ENCODE data around the gene GFOD1. TPM values are rescaled to one million over a fixed set of nuclear protein-coding genes. Genes with fewer than 3 reads are reported as not detected.

The GFOD1 gene
- total and polyA plus RNA-seq, 2 of the 4 experiments (the other 2 are of a cell fraction) = 1.8 to 3.4 TPM

DNA sequence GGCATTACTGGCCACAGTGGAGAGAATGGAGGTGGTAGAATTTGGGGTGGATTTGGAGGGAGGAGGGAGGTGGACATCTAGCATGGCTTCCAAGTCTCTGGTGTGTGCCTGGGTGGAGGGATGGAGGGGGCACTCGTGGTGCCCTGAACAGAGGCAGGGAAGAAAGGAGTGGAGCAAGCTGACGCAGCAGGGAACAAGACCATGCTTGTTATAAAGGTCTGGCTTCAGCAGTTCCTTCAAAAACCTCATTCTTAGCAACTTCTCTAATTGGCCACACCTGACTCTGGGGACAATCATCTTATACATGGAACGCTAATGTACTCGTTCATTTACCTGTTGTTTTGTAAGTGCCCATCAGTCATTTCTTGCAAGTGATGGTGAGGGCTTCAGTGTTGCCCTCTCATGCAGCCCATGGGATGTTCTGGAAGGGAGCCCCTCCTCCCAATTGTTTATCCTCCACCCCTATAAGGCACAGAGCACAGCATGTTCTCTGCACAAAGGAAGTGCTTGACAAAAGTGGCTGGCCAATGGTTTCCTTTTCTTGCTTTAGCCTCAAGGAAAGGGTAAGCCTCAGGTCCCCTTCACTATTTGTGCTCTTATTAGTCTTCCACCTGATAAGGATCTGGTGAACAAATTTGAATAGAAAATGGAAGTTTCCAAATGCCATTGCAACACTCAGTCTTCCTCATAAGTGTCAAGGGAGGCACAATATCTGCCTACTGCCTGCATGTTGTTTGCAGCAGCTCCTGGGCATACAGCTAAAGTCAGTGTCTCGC, 39.3 kb downstream of the GFOD1 start:
- Histone ChIP-seq H3K23ac (ENCODE audit: low read depth, low read length) (no peak overlapping the region; the same call in 1 of the 2 replicates), H3K4ac (ENCODE audit: low read depth, low read length) (no peak overlapping the region), H4K5ac (ENCODE audit: low read depth, low read length) (no peak overlapping the region), H3K36me3 (ENCODE audit: control insufficient read depth, insufficient read depth, low read length) (no peaks in the 10 kb centered on the region), H3K4me1 (ENCODE audit: control insufficient read depth, insufficient read depth, low read length) (peaks cover 8% of the 10 kb centered on the region; the same call in 1 of the 2 replicates), H3K14ac (replicated peaks; ENCODE audit: low read depth, low read length) (no peak overlapping the region), H3K9me1 (ENCODE audit: insufficient read depth, low read length) (no peaks in the 10 kb centered on the region; the same call in 1 of the 2 replicates), H3K79me1 (ENCODE audit: low read depth in 1 of 2, low read length in 2 of 2) (peaks cover 0 to 2% of the 10 kb centered on the region in 2 experiments; a peak in 1 of 4 replicates), H3K9ac (ENCODE audit: low read depth, low read length) (no peak overlapping the region), H3K4me2 (ENCODE audit: low read depth, low read length) (no peak overlapping the region), H3K27me3 (ENCODE audit: control insufficient read depth, insufficient read depth, low read length) (no peaks in the 10 kb centered on the region), H3K18ac (ENCODE audit: low read depth, low read length) (no peak overlapping the region), H2AK5ac (ENCODE audit: low read depth, low read length) (no peak overlapping the region), H2AK9ac (replicated peaks; ENCODE audit: low read depth, low read length, poor library complexity) (no peak overlapping the region), H2AFZ (replicated peaks; ENCODE audit: low read length, poor library complexity) (no peak overlapping the region), H2BK15ac (ENCODE audit: low read depth, low read length) (no peak overlapping the region), H4K20me1 (ENCODE audit: insufficient read depth, low read length) (no peaks in the 10 kb centered on the region), H4K91ac (ENCODE audit: insufficient read depth, low read depth, low read length) (no peak overlapping the region), H2BK120ac (ENCODE audit: low read depth, low read length) (no peak overlapping the region), H3K9me3 (ENCODE audit: control insufficient read depth, insufficient read depth, low read length) (no peaks in the 10 kb centered on the region), H4K8ac (ENCODE audit: low read depth in 2 of 2, low read length in 2 of 2) (no peak overlapping the region), H2BK5ac (ENCODE audit: low read depth, low read length, poor library complexity, severe bottlenecking) (no peak overlapping the region), H3K56ac (ENCODE audit: extremely low read depth, insufficient read depth, low read length) (no peak overlapping the region), H3K4me3 (ENCODE audit: insufficient read depth, low read depth, low read length) (no peak overlapping the region), H3K27ac (ENCODE audit: insufficient read depth, low read length) (no peak overlapping the region), H2BK20ac (ENCODE audit: low read depth, low read length) (no peak overlapping the region)
- ChIA-PET CTCF (interaction anchor here (0.5 kb wide), 1 partner anchor 1106 kb away, joined by 3 read pairs; no protein-coding TSS in a partner anchor), POLR2A (ENCODE audit: unreplicated experiment) (no interaction called here)
- WGBS, 2 experiments (ENCODE audit: extremely low coverage in 2 of 2, insufficient read length in 1 of 2) = no CpG with 5 or more reads among the region's 5 CpGs
- BruUV-seq (replicated peaks) = no TSS peak
- dilution Hi-C loops (cut with HindIII; ENCODE audit: low sequenced_read_pairs, unreplicated experiment) (no loop called here), in situ Hi-C loops (cut with MboI; ENCODE audit: low sequenced_read_pairs) (no loop called here), intact Hi-C loops (cut with micrococcal nuclease) (no loop called here)
- no peak for DNase-seq
- no peak for ATAC-seq (ENCODE audit: low read depth)
- TF ChIP-seq FOS (IDR thresholded peaks at IDR 0.05; ENCODE audit: low read depth, low read length) (no peak), CEBPB (IDR thresholded peaks at IDR 0.05; ENCODE audit: low read depth, low read length) (no peak), CHD1 (IDR thresholded peaks at IDR 0.05; ENCODE audit: low read depth, low read length) (no peak), MXI1 (IDR thresholded peaks at IDR 0.05; ENCODE audit: borderline replicate concordance, low read depth, low read length) (no peak), RAD21 (IDR thresholded peaks at IDR 0.05; ENCODE audit: low read length) (no peak), RFX5 (IDR thresholded peaks at IDR 0.05; ENCODE audit: low read depth, low read length) (no peak), NFE2L2 (IDR thresholded peaks at IDR 0.05; ENCODE audit: low read depth, low read length) (no peak), BHLHE40 (IDR thresholded peaks at IDR 0.05; ENCODE audit: low read depth, low read length) (no peak), SMC3 (IDR thresholded peaks at IDR 0.05; ENCODE audit: low read depth, low read length) (no peak), MAFK (IDR thresholded peaks at IDR 0.05; ENCODE audit: low read depth, low read length) (no peak), RCOR1 (IDR thresholded peaks at IDR 0.05; ENCODE audit: insufficient replicate concordance, low read length) (no peak), MAZ (IDR thresholded peaks at IDR 0.05; ENCODE audit: borderline replicate concordance, low read depth, low read length) (no peak)
- TF ChIP-seq, protein P1, sequence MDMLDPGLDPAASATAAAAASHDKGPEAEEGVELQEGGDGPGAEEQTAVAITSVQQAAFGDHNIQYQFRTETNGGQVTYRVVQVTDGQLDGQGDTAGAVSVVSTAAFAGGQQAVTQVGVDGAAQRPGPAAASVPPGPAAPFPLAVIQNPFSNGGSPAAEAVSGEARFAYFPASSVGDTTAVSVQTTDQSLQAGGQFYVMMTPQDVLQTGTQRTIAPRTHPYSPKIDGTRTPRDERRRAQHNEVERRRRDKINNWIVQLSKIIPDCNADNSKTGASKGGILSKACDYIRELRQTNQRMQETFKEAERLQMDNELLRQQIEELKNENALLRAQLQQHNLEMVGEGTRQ (IDR thresholded peaks at IDR 0.05; ENCODE audit: low read depth, low read length) = no peak
- TF ChIP-seq, protein P2, sequence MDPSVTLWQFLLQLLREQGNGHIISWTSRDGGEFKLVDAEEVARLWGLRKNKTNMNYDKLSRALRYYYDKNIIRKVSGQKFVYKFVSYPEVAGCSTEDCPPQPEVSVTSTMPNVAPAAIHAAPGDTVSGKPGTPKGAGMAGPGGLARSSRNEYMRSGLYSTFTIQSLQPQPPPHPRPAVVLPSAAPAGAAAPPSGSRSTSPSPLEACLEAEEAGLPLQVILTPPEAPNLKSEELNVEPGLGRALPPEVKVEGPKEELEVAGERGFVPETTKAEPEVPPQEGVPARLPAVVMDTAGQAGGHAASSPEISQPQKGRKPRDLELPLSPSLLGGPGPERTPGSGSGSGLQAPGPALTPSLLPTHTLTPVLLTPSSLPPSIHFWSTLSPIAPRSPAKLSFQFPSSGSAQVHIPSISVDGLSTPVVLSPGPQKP (IDR thresholded peaks at IDR 0.05; ENCODE audit: borderline replicate concordance, low read depth, low read length) = no peak
- TF ChIP-seq, protein P3, sequence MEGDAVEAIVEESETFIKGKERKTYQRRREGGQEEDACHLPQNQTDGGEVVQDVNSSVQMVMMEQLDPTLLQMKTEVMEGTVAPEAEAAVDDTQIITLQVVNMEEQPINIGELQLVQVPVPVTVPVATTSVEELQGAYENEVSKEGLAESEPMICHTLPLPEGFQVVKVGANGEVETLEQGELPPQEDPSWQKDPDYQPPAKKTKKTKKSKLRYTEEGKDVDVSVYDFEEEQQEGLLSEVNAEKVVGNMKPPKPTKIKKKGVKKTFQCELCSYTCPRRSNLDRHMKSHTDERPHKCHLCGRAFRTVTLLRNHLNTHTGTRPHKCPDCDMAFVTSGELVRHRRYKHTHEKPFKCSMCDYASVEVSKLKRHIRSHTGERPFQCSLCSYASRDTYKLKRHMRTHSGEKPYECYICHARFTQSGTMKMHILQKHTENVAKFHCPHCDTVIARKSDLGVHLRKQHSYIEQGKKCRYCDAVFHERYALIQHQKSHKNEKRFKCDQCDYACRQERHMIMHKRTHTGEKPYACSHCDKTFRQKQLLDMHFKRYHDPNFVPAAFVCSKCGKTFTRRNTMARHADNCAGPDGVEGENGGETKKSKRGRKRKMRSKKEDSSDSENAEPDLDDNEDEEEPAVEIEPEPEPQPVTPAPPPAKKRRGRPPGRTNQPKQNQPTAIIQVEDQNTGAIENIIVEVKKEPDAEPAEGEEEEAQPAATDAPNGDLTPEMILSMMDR (conservative IDR thresholded peaks at IDR 0.05; ENCODE audit: low read depth, low read length) = no peak
